Chondrocyte (in vitro differentiated cells): ENCODE results near the gene NR2C2. TPM values are rescaled to one million over a fixed set of nuclear protein-coding genes. Genes with fewer than 3 reads are reported as not detected.
A peak's percentile ranks its signal among the peaks of the same experiment; 100 is the strongest.
"Not testable (repeated sequence)": the region's sequence is repeated elsewhere in the genome, so short reads cannot be mapped to it uniquely, and the experiment has no call there.

Experiments used
- DNase-seq: peaks from one replicate; pipeline ENCODE4 v3.0.0; 2021; ENCODE audit warnings: mixed read lengths, low spot score
- H3K27ac Mint-ChIP-seq: one replicate; pipeline ENCODE4 v1.8.0; 2021; ENCODE audit warnings: mild to moderate bottlenecking, moderate library complexity, mixed read lengths; ENCODE audit not compliant: unreplicated experiment
- H3K27me3 Mint-ChIP-seq: 2 replicates; pipeline ENCODE4 v1.8.0; 2021; ENCODE audit warnings: low read depth, mixed read lengths
- H3K36me3 Mint-ChIP-seq: 2 replicates; pipeline ENCODE4 v1.8.0; 2021; ENCODE audit warnings: low read depth, mixed read lengths
- H3K4me1 Mint-ChIP-seq: 2 replicates; pipeline ENCODE4 v1.8.0; 2021; ENCODE audit warnings: low read depth, mild to moderate bottlenecking, mixed read lengths
- H3K4me3 Mint-ChIP-seq: one replicate; pipeline ENCODE4 v1.8.0; 2021; ENCODE audit warnings: mild to moderate bottlenecking, moderate library complexity, mixed read lengths; ENCODE audit not compliant: unreplicated experiment
- H3K9me3 Mint-ChIP-seq: 2 replicates; pipeline ENCODE4 v1.8.0; 2021; ENCODE audit warnings: low read depth, mixed read lengths
- CTCF ChIP-seq: fragments of 200-600 bp; sonication (generic); IDR thresholded peaks from 2 replicates; pipeline ENCODE4 v1.5.0; 2021; ENCODE audit warnings: antibody characterized with exemption, mild to moderate bottlenecking, moderate library complexity
- total RNA-seq: library from RNA; stranded (reverse); gene quantifications from 3 replicates; pipeline ENCODE4 v1.2.1, GENCODE V29; 2021

NR2C2 gene
- total RNA-seq, 1 donor from 2014 or later, result 42.5 TPM

- H3K4me3 Mint-ChIP-seq, result no peak overlapping the region
- no peak overlapping the region for H3K27ac Mint-ChIP-seq
- no peaks in the 10 kb centered on the region for H3K9me3 Mint-ChIP-seq
- H3K27me3 Mint-ChIP-seq, result no peaks in the 10 kb centered on the region
- DNase-seq, result no peak
- peaks cover 23% of the 10 kb centered on the region for H3K4me1 Mint-ChIP-seq
- H3K36me3 Mint-ChIP-seq, result no peaks in the 10 kb centered on the region
- TF ChIP-seq CTCF, result no peak
These were observed 44.6 kb downstream of the NR2C2 start for GRCh38 chr3:14991818-14992612.

DNA sequence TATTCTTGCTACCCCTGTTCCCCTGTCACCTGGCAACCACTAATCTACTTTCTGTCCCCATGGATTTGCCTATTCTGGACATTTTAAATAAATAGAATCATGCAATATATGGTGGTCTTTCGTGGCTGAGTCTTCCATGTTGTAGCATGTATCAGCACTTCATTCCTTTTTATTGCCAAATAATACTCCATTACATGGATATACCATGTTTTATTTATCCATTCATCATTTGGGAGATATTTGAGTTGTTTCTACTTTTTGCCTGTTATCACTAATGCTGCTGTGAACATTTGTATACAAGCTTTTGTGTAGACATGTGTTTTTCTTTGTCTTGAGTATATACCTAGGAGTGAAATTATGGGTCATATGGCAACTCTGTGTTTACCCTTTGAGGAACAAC, 50.6 kb downstream of the NR2C2 start:
- Mint-ChIP-seq H3K27ac (no peak overlapping the region), H3K4me3 (no peak overlapping the region), H3K4me1 (no peaks in the 10 kb centered on the region), H3K9me3 (peaks cover 10% of the 10 kb centered on the region), H3K27me3 (no peaks in the 10 kb centered on the region), H3K36me3 (peaks cover 8% of the 10 kb centered on the region)
- TF ChIP-seq CTCF, result no peak
- no peak for DNase-seq

GRCh38 chr3:14999182-14999581, 51.8 kb downstream of the NR2C2 start:
- not testable (repeated sequence) for H3K36me3 Mint-ChIP-seq, H3K27me3 Mint-ChIP-seq, DNase-seq, H3K4me3 Mint-ChIP-seq, H3K4me1 Mint-ChIP-seq, H3K27ac Mint-ChIP-seq
- H3K9me3 Mint-ChIP-seq, result peaks cover 10% of the 10 kb centered on the region

GRCh38 chr3:15007681-15008141, 60.3 kb downstream of the NR2C2 start:
- H3K9me3 Mint-ChIP-seq, result no peaks in the 10 kb centered on the region
- peak overlapping the region; percentile 20 for H3K27ac Mint-ChIP-seq
- no peak for DNase-seq
- H3K27me3 Mint-ChIP-seq, result no peaks in the 10 kb centered on the region
- no peak overlapping the region for H3K4me3 Mint-ChIP-seq
- H3K4me1 Mint-ChIP-seq, result peaks cover 10% of the 10 kb centered on the region
- no peak for TF ChIP-seq CTCF
- peaks cover 16% of the 10 kb centered on the region for H3K36me3 Mint-ChIP-seq

DNA sequence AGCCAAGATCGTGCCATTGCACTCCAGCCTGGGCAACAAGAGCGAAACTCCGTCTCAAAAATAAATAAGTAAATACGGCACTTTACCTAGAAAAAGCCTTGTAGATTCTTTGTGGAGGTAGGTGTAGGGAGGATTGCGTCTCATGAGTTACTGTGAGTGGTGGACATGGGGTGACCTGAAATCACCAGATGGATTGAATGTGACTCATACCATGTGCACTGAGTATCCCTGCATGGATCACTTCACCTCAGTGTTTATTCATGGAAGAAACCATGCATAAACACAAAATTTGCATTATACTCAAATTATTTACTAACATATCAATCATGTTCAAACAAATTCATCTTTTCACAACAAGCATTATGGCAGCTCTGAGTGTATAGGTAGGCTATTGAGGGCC, 61.8 kb downstream of the NR2C2 start:
- no peak overlapping the region for H3K27ac Mint-ChIP-seq
- no peak for DNase-seq

More for the DNA sequence above, 61.8 kb downstream of the NR2C2 start:
- Mint-ChIP-seq H3K9me3 (no peaks in the 10 kb centered on the region), H3K36me3 (peaks cover 22% of the 10 kb centered on the region), H3K4me1 (peaks cover 12% of the 10 kb centered on the region), H3K4me3 (no peak overlapping the region), H3K27me3 (no peaks in the 10 kb centered on the region)
- no peak for TF ChIP-seq CTCF
